H1 (cell line): ENCODE results near the gene FKTN. TPM values are rescaled to one million over a fixed set of nuclear protein-coding genes. Genes with fewer than 3 reads are reported as not detected.

Experiments
- CTCF ChIA-PET: fragments of 300-600 bp; sonication (Branson Sonifier 250); formaldehyde crosslinking; loops from one replicate; lab custom pipeline; 2021; ENCODE audit not compliant: partially characterized antibody; lab: Charles Lee
- POLR2A ChIA-PET: fragments of 300-600 bp; sonication (Branson Sonifier 250); formaldehyde crosslinking; loops from one replicate; lab custom pipeline; 2021; ENCODE audit warnings: inconsistent platforms; ENCODE audit not compliant: partially characterized antibody; lab: Charles Lee
- DNase-seq, 2 experiments: peaks; one replicate each; pipeline versions ENCODE4 v3.0.0 to v3.0.0-alpha.2; 2010 to 2022; ENCODE audit warnings: low spot score in 2 of 2, low read depth in 1 of 2, mixed read lengths in 1 of 2
- FAIRE-seq: peaks from 2 replicates; lab custom pipeline; 2011; peaks lifted over from hg19 to GRCh38; lab: Jason Lieb, UNC
- H2AFZ ChIP-seq: 2 replicates; pipeline ENCODE4 v1.8.1; 2012; ENCODE audit warnings: low read length, inconsistent platforms
- H2AK5ac ChIP-seq: 2 replicates; pipeline ENCODE4 v1.6.1; 2013; ENCODE audit warnings: low read depth, low read length
- H2BK120ac ChIP-seq: replicated peaks from 2 replicates; pipeline ENCODE3; 2013; ENCODE audit warnings: low read depth, low read length, inconsistent platforms
- H2BK12ac ChIP-seq: 2 replicates; pipeline ENCODE4 v1.6.1; 2013; ENCODE audit warnings: low read depth, low read length
- H2BK15ac ChIP-seq: 2 replicates; pipeline ENCODE4 v1.6.1; 2013; ENCODE audit warnings: low read length
- H2BK20ac ChIP-seq: 2 replicates; pipeline ENCODE4 v1.6.1; 2013; ENCODE audit warnings: low read length
- H2BK5ac ChIP-seq: 2 replicates; pipeline ENCODE4 v1.6.1; 2013; ENCODE audit warnings: low read depth, low read length
- H3K14ac ChIP-seq: 2 replicates; pipeline ENCODE4 v1.6.1; 2013; ENCODE audit warnings: inconsistent platforms; ENCODE audit not compliant: insufficient read length
- H3K18ac ChIP-seq: 2 replicates; pipeline ENCODE4 v1.6.1; 2013; ENCODE audit warnings: low read length; ENCODE audit errors: extremely low read depth
- H3K23ac ChIP-seq: 2 replicates; pipeline ENCODE4 v1.6.1; 2013; ENCODE audit warnings: inconsistent platforms; ENCODE audit not compliant: insufficient read length
- H3K23me2 ChIP-seq: 2 replicates; pipeline ENCODE4 v1.6.1; 2013; ENCODE audit warnings: low read depth, low read length
- H3K27ac ChIP-seq: 2 replicates; pipeline ENCODE4 v1.6.1; 2011; ENCODE audit warnings: low read depth, low read length, inconsistent platforms
- H3K27me3 ChIP-seq, 4 experiments: replicated peaks in 1 of 4; 1 replicate in 1 of 4; 2 replicates in 3 of 4; pipeline versions ENCODE4 v1.6.1 to v1.8.1; 2011 to 2013; ENCODE audit warnings: low read length in 3 of 4, mild to moderate bottlenecking in 3 of 4, inconsistent platforms in 2 of 4, mixed read lengths in 2 of 4, moderate library complexity in 1 of 4; ENCODE audit not compliant: control insufficient read depth in 3 of 4, insufficient read depth in 3 of 4; ENCODE audit errors: extremely low read depth in 1 of 4
- H3K36me3 ChIP-seq, 4 experiments: 2 replicates each; pipeline versions ENCODE4 v1.6.1 to v1.8.1; 2011 to 2013; ENCODE audit warnings: mild to moderate bottlenecking in 4 of 4, low read length in 3 of 4, moderate library complexity in 2 of 4, control low read depth in 1 of 4, inconsistent platforms in 1 of 4; ENCODE audit not compliant: insufficient read depth in 4 of 4, control insufficient read depth in 2 of 4
- H3K4ac ChIP-seq: replicated peaks from 2 replicates; pipeline ENCODE3; 2013; ENCODE audit warnings: low read length, low read depth, mixed read lengths, inconsistent platforms; ENCODE audit not compliant: insufficient read length
- H3K4me1 ChIP-seq, 4 experiments: replicated peaks in 1 of 4; 1 replicate in 1 of 4; 2 replicates in 3 of 4; pipeline versions ENCODE4 v1.6.1 to v1.8.1; 2011 to 2013; ENCODE audit warnings: low read length in 3 of 4, inconsistent platforms in 2 of 4, mixed read lengths in 1 of 4; ENCODE audit not compliant: insufficient read depth in 4 of 4, control insufficient read depth in 3 of 4
- H3K4me2 ChIP-seq, 2 experiments: 2 replicates each; pipeline versions ENCODE4 v1.6.1 to v1.8.1; 2011 to 2013; ENCODE audit warnings: low read depth in 2 of 2, low read length in 2 of 2, control low read depth in 1 of 2, inconsistent platforms in 1 of 2, mild to moderate bottlenecking in 1 of 2; ENCODE audit not compliant: insufficient read depth in 1 of 2
- H3K4me3 ChIP-seq, 4 experiments: fragments of 200-600, 300-600 bp in 1 of 4; sonication (generic), shearing (Covaris generic), sonication (Bioruptor Twin) in 1 of 4; 2 replicates each; pipeline versions ENCODE4 v1.5.1 to v1.8.1; 2011 to 2016; ENCODE audit warnings: low read length in 4 of 4, low read depth in 3 of 4, control low read depth in 2 of 4, inconsistent platforms in 2 of 4, mild to moderate bottlenecking in 2 of 4, mixed read lengths in 1 of 4, moderate library complexity in 1 of 4; ENCODE audit not compliant: insufficient read depth in 2 of 4; ENCODE audit errors: extremely low read depth in 1 of 4
- H3K56ac ChIP-seq: replicated peaks from 2 replicates; pipeline ENCODE3; 2013; ENCODE audit warnings: low read depth, mild to moderate bottlenecking, mixed read lengths, low read length, inconsistent platforms; ENCODE audit not compliant: insufficient read length
- H3K79me1 ChIP-seq: 2 replicates; pipeline ENCODE4 v1.6.1; 2013; ENCODE audit warnings: low read depth, low read length, control low read depth
- H3K79me2 ChIP-seq, 2 experiments: 2 replicates each; pipeline versions ENCODE4 v1.6.1 to v1.8.1; 2012 to 2013; ENCODE audit warnings: low read length in 2 of 2, mild to moderate bottlenecking in 2 of 2, inconsistent platforms in 1 of 2; ENCODE audit not compliant: insufficient read depth in 2 of 2, control insufficient read depth in 1 of 2
- H3K9ac ChIP-seq, 4 experiments: replicated peaks in 1 of 4; 1 replicate in 1 of 4; 2 replicates in 3 of 4; pipeline versions ENCODE4 v1.6.1 to v1.8.1; 2011 to 2013; ENCODE audit warnings: low read depth in 3 of 4, low read length in 3 of 4, control low read depth in 2 of 4, mild to moderate bottlenecking in 2 of 4, moderate library complexity in 2 of 4, inconsistent platforms in 1 of 4; ENCODE audit errors: extremely low read depth in 1 of 4
- H3K9me3 ChIP-seq, 2 experiments: 2 replicates each; pipeline versions ENCODE4 v1.6.1 to v1.8.1; 2012 to 2013; ENCODE audit warnings: mild to moderate bottlenecking in 2 of 2, moderate library complexity in 2 of 2, control low read depth in 1 of 2, inconsistent platforms in 1 of 2, low read depth in 1 of 2, low read length in 1 of 2, mixed read lengths in 1 of 2; ENCODE audit not compliant: insufficient read depth in 2 of 2
- H4K20me1 ChIP-seq, 2 experiments: replicated peaks in 1 of 2; 2 replicates each; pipeline versions ENCODE3 to v1.8.1; 2011 to 2013; ENCODE audit warnings: inconsistent platforms in 2 of 2, low read length in 2 of 2, mild to moderate bottlenecking in 1 of 2; ENCODE audit not compliant: insufficient read depth in 2 of 2, control insufficient read depth in 1 of 2
- H4K5ac ChIP-seq: 2 replicates; pipeline ENCODE4 v1.6.1; 2013; ENCODE audit warnings: low read length, low read depth, mixed read lengths, inconsistent platforms; ENCODE audit not compliant: insufficient read length
- H4K8ac ChIP-seq: 2 replicates; pipeline ENCODE4 v1.8.0; 2013; ENCODE audit warnings: mild to moderate bottlenecking, moderate library complexity, low read length, inconsistent platforms; ENCODE audit not compliant: insufficient read depth; ENCODE audit errors: extremely low read depth
- H4K91ac ChIP-seq: replicated peaks from 2 replicates; pipeline ENCODE3; 2013; ENCODE audit warnings: low read length, mixed read lengths, inconsistent platforms; ENCODE audit not compliant: insufficient read length
- ASH2L ChIP-seq: fragments of 200-600, 300-600 bp; sonication (generic); IDR thresholded peaks from one replicate; pipeline ENCODE4 v1.7.1; 2017; ENCODE audit warnings: low read length
- EP300 ChIP-seq, 2 experiments: IDR thresholded peaks; 1 replicate in 1 of 2; 2 replicates in 1 of 2; pipeline ENCODE4 v1.6.1; 2011 to 2012; ENCODE audit warnings: low read depth in 2 of 2, low read length in 2 of 2, mild to moderate bottlenecking in 2 of 2, borderline replicate concordance in 1 of 2, inconsistent platforms in 1 of 2, moderate library complexity in 1 of 2
- GTF2F1 ChIP-seq: IDR thresholded peaks from 2 replicates; pipeline ENCODE4 v1.6.1; 2012; ENCODE audit warnings: low read depth, low read length, improper control_type of control experiment, borderline replicate concordance
- HDAC2 ChIP-seq, 2 experiments: fragments of 300-600 bp in 1 of 2; sonication (generic) in 1 of 2; IDR thresholded peaks; 2 replicates each; pipeline ENCODE4 v1.6.1; 2011 to 2012; ENCODE audit warnings: low read depth in 2 of 2, low read length in 2 of 2, mild to moderate bottlenecking in 2 of 2, moderate library complexity in 2 of 2, borderline replicate concordance in 1 of 2, inconsistent platforms in 1 of 2
- JUND ChIP-seq: IDR thresholded peaks from 2 replicates; pipeline ENCODE4 v1.6.1; 2011; ENCODE audit warnings: mild to moderate bottlenecking, improper control_type of control experiment, low read length
- NRF1 ChIP-seq: IDR thresholded peaks from 2 replicates; pipeline ENCODE4 v1.6.1; 2011; ENCODE audit warnings: mild to moderate bottlenecking, low read depth, low read length, improper control_type of control experiment
- polyA plus RNA-seq, 7 experiments: library from polyadenylated mRNA; depleted of rRNA in 3 of 7; stranded (reverse) in 5 of 7; unstranded in 2 of 7; fragments of >200 nt in 5 of 7; fragments of 200-250 nt in 2 of 7; gene quantifications; 1 replicate in 5 of 7; 2 replicates in 1 of 7; 4 replicates in 1 of 7; pipeline versions ENCODE4 v1.2.1 to v1.2.3, GENCODE V29; 2011 to 2013; ENCODE audit warnings: missing spikeins in 2 of 7, mixed read lengths in 2 of 7
- total RNA-seq: library from RNA; stranded (reverse); fragmentation: NEBNext Ultra II Directional; extraction: Animal tissue kit (Norgen Biotek cat#: 25700); gene quantifications from 2 replicates; pipeline ENCODE4 v1.2.1, GENCODE V29; 2021

Gene FKTN
- total and polyA plus RNA-seq, 2 of the 8 experiments (the other 6 are each of a cell fraction or from before 2014, with no cell fraction given): 2.7 to 13.4 TPM

DNA sequence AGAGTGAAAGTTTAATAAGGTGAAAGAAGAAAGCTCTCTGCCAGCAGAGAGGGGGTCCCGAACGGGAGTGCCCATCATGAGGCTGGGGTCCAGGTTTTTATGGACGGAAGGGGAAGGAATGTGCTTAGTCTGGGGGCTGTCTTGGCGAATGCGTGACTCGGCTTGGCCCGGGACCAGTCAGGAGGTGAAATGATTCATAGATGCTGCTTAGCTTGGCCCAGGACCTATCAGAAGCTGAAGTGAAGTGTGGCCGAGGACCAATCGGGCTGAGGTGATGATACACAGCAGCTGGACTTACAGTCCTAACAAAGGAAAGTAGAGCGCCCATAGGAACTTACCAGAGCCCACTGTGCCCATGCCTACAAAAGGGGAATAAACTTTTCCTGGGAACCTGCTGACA is 3.9 kb upstream of the FKTN start (continued):
- no peak for TF ChIP-seq GTF2F1

DNA sequence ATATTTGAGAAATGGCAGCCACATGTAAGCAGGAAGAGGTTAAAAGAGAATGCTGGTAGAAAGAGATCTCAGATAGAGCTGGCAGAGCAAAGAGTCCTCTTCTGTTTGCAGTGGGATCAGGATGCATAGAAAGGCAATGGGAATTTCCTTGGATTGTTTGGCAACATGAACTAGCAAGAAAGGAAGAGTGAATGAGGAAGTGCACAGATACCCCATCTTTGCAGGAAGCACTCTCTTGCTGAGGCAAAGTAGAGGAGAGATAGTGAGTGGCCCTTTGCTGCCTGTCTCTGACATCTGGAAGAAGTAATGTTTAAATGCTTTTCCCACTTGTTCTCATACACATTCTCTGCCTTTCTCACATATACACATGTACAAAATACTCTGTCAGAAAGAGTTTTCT is 14.5 kb downstream of the FKTN start:
- H2BK15ac ChIP-seq: no peak overlapping the region
- H3K9ac ChIP-seq: no peak overlapping the region
- no peak overlapping the region for H3K56ac ChIP-seq
- no peak overlapping the region for H2BK12ac ChIP-seq
- no peak for DNase-seq
- H3K4ac ChIP-seq: no peak overlapping the region
- H4K20me1 ChIP-seq: no peaks in the 10 kb centered on the region
- H2BK20ac ChIP-seq: no peak overlapping the region
- H3K14ac ChIP-seq: no peak overlapping the region
- no peaks in the 10 kb centered on the region for H3K79me2 ChIP-seq
- no peak overlapping the region for H2AFZ ChIP-seq
- no peak overlapping the region for H4K8ac ChIP-seq
- H2BK5ac ChIP-seq: no peak overlapping the region
- H3K27me3 ChIP-seq: no peaks in the 10 kb centered on the region
- H3K9me3 ChIP-seq: 0 out of 4 replicates have a peak, but pooled peaks cover 0 to 4% of the 10 kb centered on the region in 2 experiments
- H3K23ac ChIP-seq: no peak overlapping the region
- H3K27ac ChIP-seq: no peak overlapping the region
- no peak overlapping the region for H4K91ac ChIP-seq
- FAIRE-seq: no peak
- no peak overlapping the region for H4K5ac ChIP-seq
- H3K4me1 ChIP-seq: no peaks in the 10 kb centered on the region
- no peaks in the 10 kb centered on the region for H3K79me1 ChIP-seq
- no peak overlapping the region for H3K18ac ChIP-seq
- H3K36me3 ChIP-seq: peaks cover 0 to 8% (median 3%) of the 10 kb centered on the region in 4 experiments; a peak in 3 of 8 replicates
- no peak overlapping the region for H2AK5ac ChIP-seq
- POLR2A ChIA-PET: no interaction called here
- H3K4me3 ChIP-seq: no peak overlapping the region
- no peaks in the 10 kb centered on the region for H3K23me2 ChIP-seq
- CTCF ChIA-PET: no interaction called here
- H3K4me2 ChIP-seq: no peak overlapping the region
- no peak overlapping the region for H2BK120ac ChIP-seq
- TF ChIP-seq JUND (no peak), NRF1 (no peak), EP300 (IDR thresholded peaks at IDR 0.05; ENCODE audit: borderline replicate concordance in 1 of 2, low read depth in 2 of 2, low read length in 2 of 2) (no peak), ASH2L (no peak), HDAC2 (IDR thresholded peaks at IDR 0.05; ENCODE audit: borderline replicate concordance in 1 of 2, low read depth in 2 of 2, low read length in 2 of 2) (no peak)
